PC-9 (cell line): Measurements from ENCODE around the gene CHD1. TPM values are rescaled to one million over a fixed set of nuclear protein-coding genes. Genes with fewer than 3 reads are reported as not detected.
A peak's percentile ranks its signal among the peaks of the same experiment; 100 is the strongest.

Experiments used
- BruUV-seq: library from RNA; stranded (reverse); fragments of 400-500 nt; replicated peaks from 2 replicates; lab custom pipeline; 2021; lab: Mats Ljungman, UMichigan
- CTCF ChIA-PET: fragments of 300-600 bp; sonication (Branson Sonifier 250); formaldehyde crosslinking; loops from one replicate; lab custom pipeline; 2022; ENCODE audit warnings: antibody characterized with exemption; lab: Charles Lee
- POLR2A ChIA-PET: fragments of 300-600 bp; sonication (Branson Sonifier 250); formaldehyde crosslinking; loops from one replicate; lab custom pipeline; 2022; ENCODE audit warnings: antibody characterized with exemption; ENCODE audit not compliant: unreplicated experiment; lab: Charles Lee
- DNase-seq, 2 experiments: peaks; one replicate each; pipeline versions ENCODE4 v3.0.0 to v3.0.0-alpha.2; 2015 to 2022; ENCODE audit warnings: mixed read lengths in 1 of 2
- H2AFZ ChIP-seq: fragments of 200-600 bp; sonication (generic); 2 replicates; pipeline ENCODE4 v1.8.1; 2017; ENCODE audit warnings: antibody characterized with exemption
- H3F3A ChIP-seq: fragments of 200-600 bp; sonication (generic); 2 replicates; pipeline ENCODE4 v1.8.1; 2017; ENCODE audit warnings: antibody characterized with exemption, mild to moderate bottlenecking, low read depth; ENCODE audit not compliant: insufficient read depth
- H3K27ac ChIP-seq: fragments of 200-600 bp; sonication (generic); 2 replicates; pipeline ENCODE4 v1.6.1; 2016; ENCODE audit warnings: mixed run types
- H3K27me3 ChIP-seq: fragments of 200-600 bp; sonication (generic); 2 replicates; pipeline ENCODE4 v1.6.1; 2016; ENCODE audit warnings: low read depth, mixed run types; ENCODE audit not compliant: insufficient read depth
- H3K36me3 ChIP-seq: fragments of 200-600 bp; sonication (generic); 2 replicates; pipeline ENCODE4 v1.6.1; 2016; ENCODE audit warnings: low read depth, mixed run types
- H3K4me1 ChIP-seq: fragments of 200-600 bp; sonication (generic); replicated peaks from 2 replicates; pipeline ENCODE4 v1.6.1; 2016; ENCODE audit warnings: mixed run types; ENCODE audit not compliant: insufficient read depth
- H3K4me2 ChIP-seq: fragments of 200-600 bp; sonication (generic); 2 replicates; pipeline ENCODE4 v1.6.1; 2017; ENCODE audit warnings: mixed run types
- H3K4me3 ChIP-seq: fragments of 200-600 bp; sonication (generic); 2 replicates; pipeline ENCODE4 v1.6.1; 2016; ENCODE audit warnings: mixed run types
- H3K79me2 ChIP-seq: fragments of 200-600 bp; sonication (generic); 2 replicates; pipeline ENCODE4 v1.6.1; 2017; ENCODE audit warnings: low read depth, mixed run types
- H3K9me2 ChIP-seq: fragments of 200-600 bp; sonication (generic); 2 replicates; pipeline ENCODE4 v1.8.1; 2017; ENCODE audit warnings: mild to moderate bottlenecking; ENCODE audit not compliant: insufficient read depth
- H3K9me3 ChIP-seq: fragments of 200-600 bp; sonication (generic); 2 replicates; pipeline ENCODE4 v1.8.1; 2016; ENCODE audit warnings: low read depth; ENCODE audit not compliant: insufficient read depth
- H4K20me1 ChIP-seq: fragments of 200-600 bp; sonication (generic); 2 replicates; pipeline ENCODE4 v1.8.1; 2017; ENCODE audit not compliant: insufficient read depth
- EZH2 ChIP-seq: fragments of 200-600 bp; sonication (generic); IDR thresholded peaks from 2 replicates; pipeline ENCODE4 v1.8.0; 2017; ENCODE audit warnings: antibody characterized with exemption, low read depth
- intact Hi-C: fragments of 100-400 bp; cut with micrococcal nuclease; formaldehyde crosslinking; loops from one replicate; pipeline ENCODE4 v1.10.0; 2022; ENCODE audit not compliant: unreplicated experiment
- total RNA-seq: library from RNA; stranded (reverse); gene quantifications from 2 replicates; pipeline ENCODE4 v1.2.3, GENCODE V29; 2021
- TF ChIP-seq, protein P1 (sequence below): fragments of 200-600 bp; sonication (generic); conservative IDR thresholded peaks from 2 replicates; pipeline ENCODE4 v1.6.1; 2017; ENCODE audit warnings: mixed run types, antibody characterized with exemption, mild to moderate bottlenecking, moderate library complexity

CHD1 gene
- total RNA-seq, 1 experiment from 2014 or later, result 30.5 TPM

DNA sequence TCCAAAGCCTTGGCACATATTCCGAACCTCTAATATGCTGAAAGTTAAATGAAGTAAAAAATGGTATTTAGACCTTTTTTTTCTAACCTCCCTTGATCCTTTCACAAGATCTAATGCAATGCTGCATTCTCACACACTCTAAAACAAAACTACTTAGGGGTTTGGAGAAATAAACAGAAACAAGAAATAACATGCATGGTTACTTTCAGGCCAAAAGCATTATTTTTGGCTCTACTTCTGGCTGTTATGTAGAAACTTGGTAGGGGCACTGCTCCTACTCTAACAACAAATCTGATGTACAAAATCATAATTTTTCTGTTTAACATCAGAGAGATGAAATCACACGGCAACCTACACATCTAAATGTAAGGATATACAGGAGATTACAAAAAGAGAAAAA lies 51.2 kb downstream of the CHD1 start:
- H3K36me3 ChIP-seq, result peaks cover 57% of the 10 kb centered on the region
- peaks cover 50% of the 10 kb centered on the region for H3F3A ChIP-seq
- CTCF ChIA-PET, result no interaction called here
- no peak for TF ChIP-seq EZH2
- TF ChIP-seq, protein P1, sequence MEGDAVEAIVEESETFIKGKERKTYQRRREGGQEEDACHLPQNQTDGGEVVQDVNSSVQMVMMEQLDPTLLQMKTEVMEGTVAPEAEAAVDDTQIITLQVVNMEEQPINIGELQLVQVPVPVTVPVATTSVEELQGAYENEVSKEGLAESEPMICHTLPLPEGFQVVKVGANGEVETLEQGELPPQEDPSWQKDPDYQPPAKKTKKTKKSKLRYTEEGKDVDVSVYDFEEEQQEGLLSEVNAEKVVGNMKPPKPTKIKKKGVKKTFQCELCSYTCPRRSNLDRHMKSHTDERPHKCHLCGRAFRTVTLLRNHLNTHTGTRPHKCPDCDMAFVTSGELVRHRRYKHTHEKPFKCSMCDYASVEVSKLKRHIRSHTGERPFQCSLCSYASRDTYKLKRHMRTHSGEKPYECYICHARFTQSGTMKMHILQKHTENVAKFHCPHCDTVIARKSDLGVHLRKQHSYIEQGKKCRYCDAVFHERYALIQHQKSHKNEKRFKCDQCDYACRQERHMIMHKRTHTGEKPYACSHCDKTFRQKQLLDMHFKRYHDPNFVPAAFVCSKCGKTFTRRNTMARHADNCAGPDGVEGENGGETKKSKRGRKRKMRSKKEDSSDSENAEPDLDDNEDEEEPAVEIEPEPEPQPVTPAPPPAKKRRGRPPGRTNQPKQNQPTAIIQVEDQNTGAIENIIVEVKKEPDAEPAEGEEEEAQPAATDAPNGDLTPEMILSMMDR, result no peak
- peaks cover 22% of the 10 kb centered on the region for H3K79me2 ChIP-seq
- POLR2A ChIA-PET, result no interaction called here
- H3K4me1 ChIP-seq, result peaks cover 51% of the 10 kb centered on the region
- intact Hi-C loops, result no loop called here
- H3K9me2 ChIP-seq, result no peaks in the 10 kb centered on the region; the same call in 1 of the 2 replicates
- no TSS peak for BruUV-seq
- DNase-seq, result no peak
- H3K4me3 ChIP-seq, result no peak overlapping the region
- H3K9me3 ChIP-seq, result no peaks in the 10 kb centered on the region
- no peak overlapping the region for H3K4me2 ChIP-seq
- peaks cover 3% of the 10 kb centered on the region; the same call in 1 of the 2 replicates for H4K20me1 ChIP-seq
- no peaks in the 10 kb centered on the region for H3K27me3 ChIP-seq
- no peak overlapping the region for H3K27ac ChIP-seq
- no peak overlapping the region for H2AFZ ChIP-seq

DNA sequence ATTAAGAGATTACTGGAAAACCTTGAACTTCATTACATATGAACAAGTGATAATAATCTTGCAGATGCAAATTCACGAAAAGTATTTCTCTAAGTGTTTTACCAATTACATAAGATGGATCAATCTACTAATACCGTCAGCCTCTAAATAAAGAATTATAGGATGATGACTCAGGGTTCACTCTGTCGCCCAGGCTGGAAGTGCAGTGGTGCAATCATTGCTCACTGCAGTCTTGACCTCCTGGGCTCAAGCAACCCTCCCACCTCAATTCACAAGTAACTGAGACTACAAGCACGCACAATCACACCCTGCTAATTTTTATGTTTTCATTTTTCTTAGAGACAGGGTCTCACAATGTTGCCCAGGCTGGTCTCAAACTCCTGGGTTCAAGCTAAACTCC lies 56.1 kb downstream of the CHD1 start:
- Histone ChIP-seq H3K4me1 (peaks cover 14% of the 10 kb centered on the region), H3K4me2 (peak overlapping the region; percentile 32; the same call in 1 of the 2 replicates), H3K9me2 (no peaks in the 10 kb centered on the region; the same call in 1 of the 2 replicates), H4K20me1 (no peaks in the 10 kb centered on the region), H3K27ac (peak overlapping the region; percentile 31; the same call in 1 of the 2 replicates), H3F3A (peaks cover 23% of the 10 kb centered on the region), H2AFZ (no peak overlapping the region), H3K4me3 (no peak overlapping the region), H3K36me3 (peaks cover 67% of the 10 kb centered on the region), H3K79me2 (peaks cover 10% of the 10 kb centered on the region; the same call in 1 of the 2 replicates), H3K9me3 (no peaks in the 10 kb centered on the region), H3K27me3 (no peaks in the 10 kb centered on the region)
- intact Hi-C loops, result no loop called here
- CTCF ChIA-PET, result no interaction called here
- no TSS peak for BruUV-seq
- DNase-seq, result peak in 1 of 2 experiments; percentile 37
- TF ChIP-seq, protein P1, result no peak
- TF ChIP-seq EZH2, result no peak
- POLR2A ChIA-PET, result no interaction called here

DNA sequence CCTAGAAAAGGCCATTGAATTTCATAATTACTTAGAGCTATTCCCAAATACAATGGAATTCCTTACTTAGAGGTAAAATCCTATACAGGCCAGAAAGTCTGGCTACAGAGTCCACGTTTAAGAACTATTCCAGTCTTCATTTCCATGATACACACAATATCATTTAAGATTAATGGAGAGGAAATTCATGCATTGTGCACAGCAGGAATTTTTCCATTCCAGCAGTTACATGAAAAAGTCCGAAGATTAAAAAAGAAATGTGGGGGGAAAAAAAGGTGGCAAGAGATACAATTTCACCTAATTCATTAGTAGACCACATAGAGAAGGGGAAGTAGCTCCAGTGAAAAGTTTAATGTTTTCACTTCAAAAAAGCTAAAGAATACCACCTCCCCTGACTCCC lies 63.1 kb downstream of the CHD1 start:
- peaks cover 40% of the 10 kb centered on the region for H3K36me3 ChIP-seq
- H3K79me2 ChIP-seq, result no peaks in the 10 kb centered on the region
- no peaks in the 10 kb centered on the region for H3K9me2 ChIP-seq
- H3K27ac ChIP-seq, result no peak overlapping the region
- H4K20me1 ChIP-seq, result no peaks in the 10 kb centered on the region
- H3K4me3 ChIP-seq, result no peak overlapping the region
- no peaks in the 10 kb centered on the region for H3K27me3 ChIP-seq
- POLR2A ChIA-PET, result no interaction called here
- no peak for DNase-seq
- H3F3A ChIP-seq, result peaks cover 19% of the 10 kb centered on the region; the same call in 1 of the 2 replicates
- no peak overlapping the region for H2AFZ ChIP-seq
- no peak overlapping the region for H3K4me2 ChIP-seq
- no TSS peak for BruUV-seq
- no peak for TF ChIP-seq EZH2
- TF ChIP-seq, protein P1, result no peak
- intact Hi-C loops, result no loop called here
- no peaks in the 10 kb centered on the region for H3K4me1 ChIP-seq
- H3K9me3 ChIP-seq, result no peaks in the 10 kb centered on the region
- CTCF ChIA-PET, result no interaction called here
